HG03575 (cell line): ENCODE measurements around the gene PRR35.

ENCODE experiments used
- ATAC-seq: cut with Tn5 transposase; IDR thresholded peaks from one replicate; pipeline ENCODE4 v1.9.1; 2021; ENCODE audit not compliant: unreplicated experiment, insufficient number of reproducible peaks, low FRiP score; ENCODE audit errors: extremely low read depth

Gene PRR35

GRCh38 chr16:559411-560203 lies 587 bp upstream of the PRR35 start:
- ATAC-seq: no peak

- no peak for ATAC-seq
These were observed 663 bp downstream of the PRR35 start for GRCh38 chr16:560701-561412.

DNA sequence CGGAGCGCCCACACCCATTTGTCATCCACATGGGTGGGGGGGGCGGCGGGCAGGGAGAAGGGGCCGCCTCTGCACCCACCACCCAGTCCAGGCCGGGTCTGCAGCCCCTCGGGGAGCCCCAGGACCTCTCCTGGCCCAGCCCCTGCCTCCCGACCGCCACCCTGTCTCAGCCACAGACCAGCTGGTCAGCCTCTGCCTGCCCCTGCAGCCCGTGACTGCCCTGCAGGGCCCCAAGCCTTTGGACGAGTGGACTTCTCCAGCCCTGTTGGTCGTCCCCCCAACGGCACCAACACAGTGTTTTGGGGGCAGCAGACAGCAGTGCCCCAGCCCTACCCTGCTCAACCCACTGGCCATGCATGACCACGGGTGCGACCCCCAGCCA lies 1.2 kb downstream of the PRR35 start:
- ATAC-seq: no peak

DNA sequence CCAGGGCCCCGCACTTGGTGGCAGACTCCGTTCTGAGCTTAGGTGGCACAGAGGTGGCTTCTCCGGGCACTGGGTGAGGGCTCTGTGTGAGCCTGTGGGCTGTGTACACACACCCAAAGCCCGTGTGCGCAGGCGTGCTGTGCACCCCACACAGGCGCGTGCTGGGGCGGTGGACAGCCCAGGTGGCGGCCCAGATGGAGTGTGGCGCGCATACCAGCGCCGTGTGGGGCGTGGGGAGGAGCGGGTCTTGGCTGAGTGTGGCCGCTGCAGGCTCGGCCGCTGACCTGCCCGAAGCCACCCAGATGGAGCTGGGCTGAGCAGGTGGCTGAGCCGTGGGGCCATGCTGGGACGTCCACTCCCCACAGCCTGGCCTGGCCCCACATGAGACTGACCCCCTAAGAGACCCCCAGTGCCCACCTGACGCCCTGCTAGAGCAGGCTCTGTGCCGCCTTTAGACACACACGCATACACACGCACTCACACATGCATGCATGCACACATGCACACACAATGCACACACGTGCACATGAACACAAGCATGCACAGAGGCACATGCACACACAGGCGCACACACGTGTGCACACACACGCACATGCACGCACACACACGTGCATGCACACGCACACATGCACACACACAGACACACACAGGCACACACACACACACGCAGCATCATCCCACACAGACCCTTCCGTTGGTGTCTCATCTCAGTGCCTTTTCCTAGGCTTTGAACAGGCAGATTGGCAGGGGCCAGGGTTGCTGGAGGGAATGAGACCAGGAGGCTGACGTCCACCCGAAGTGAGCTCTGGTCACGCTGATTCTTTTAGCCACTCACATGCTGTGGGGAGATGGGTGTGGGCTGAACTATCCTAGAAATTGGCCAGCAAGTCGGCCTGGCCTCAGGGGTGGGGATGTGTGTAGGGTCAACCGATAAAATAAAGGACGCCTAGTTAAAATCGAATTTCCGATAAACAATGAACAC lies 2.1 kb downstream of the PRR35 start:
- ATAC-seq: no peak

DNA sequence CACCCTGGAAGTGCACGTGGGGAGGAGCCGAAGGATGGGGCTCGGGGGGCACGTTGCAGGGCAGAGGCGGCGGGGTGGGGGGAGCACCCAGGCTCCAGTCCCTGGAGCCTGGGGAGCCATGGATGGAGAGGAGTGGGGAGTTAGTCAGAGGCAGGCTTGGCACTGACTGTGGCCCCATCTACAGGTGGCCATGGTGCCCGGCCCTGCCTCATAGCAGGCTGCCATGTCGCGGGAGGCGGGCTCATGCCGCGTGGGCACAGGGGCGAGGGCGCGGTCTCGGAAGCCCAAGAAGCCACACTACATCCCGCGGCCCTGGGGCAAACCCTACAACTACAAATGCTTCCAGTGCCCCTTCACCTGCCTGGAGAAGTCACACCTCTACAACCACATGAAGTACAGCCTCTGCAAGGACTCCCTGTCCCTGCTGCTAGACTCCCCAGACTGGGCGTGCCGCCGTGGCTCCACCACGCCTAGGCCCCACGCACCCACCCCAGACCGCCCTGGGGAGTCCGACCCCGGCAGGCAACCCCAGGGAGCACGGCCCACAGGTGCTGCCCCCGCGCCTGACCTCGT lies 3.0 kb downstream of the PRR35 start:
- ATAC-seq: no peak

DNA sequence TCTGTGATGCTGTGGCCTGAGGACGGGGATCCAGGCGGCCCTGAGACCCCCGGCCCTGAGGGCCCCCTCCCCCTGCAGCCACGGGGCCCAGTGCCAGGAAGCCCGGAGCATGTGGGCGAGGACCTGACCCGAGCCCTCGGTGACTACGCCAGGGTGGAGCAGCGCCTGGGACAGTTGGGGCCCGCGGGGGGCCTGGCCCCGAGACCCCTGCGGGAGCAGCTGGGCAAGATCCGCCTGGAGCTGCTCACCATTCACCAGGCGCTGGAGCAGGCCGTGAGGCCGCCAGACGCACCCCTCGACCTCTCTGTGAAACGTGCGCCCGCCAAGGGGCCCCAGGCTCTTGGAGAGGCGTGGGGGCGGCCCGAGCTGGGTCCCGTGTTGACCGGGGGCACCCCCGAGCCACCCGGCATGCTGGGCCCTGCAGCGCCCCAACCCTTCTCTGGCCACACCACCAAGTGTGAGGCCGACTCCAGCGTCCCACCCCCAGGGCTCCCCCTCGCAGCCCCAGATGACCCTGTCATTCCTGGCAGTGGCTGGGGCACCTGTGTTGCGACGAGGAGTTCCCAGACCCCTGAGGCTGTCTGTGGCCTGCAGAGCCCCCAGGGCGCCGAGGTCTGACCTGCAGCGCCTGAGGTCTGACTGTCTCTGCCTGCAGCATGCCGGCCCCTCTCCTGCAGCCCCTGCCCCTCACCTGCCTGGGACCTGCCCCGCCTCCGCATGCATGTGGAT lies 4.7 kb downstream of the PRR35 start:
- ATAC-seq: no peak

GRCh38 chr16:565419-566330 lies 5.5 kb downstream of the PRR35 start:
- ATAC-seq: no peak

DNA sequence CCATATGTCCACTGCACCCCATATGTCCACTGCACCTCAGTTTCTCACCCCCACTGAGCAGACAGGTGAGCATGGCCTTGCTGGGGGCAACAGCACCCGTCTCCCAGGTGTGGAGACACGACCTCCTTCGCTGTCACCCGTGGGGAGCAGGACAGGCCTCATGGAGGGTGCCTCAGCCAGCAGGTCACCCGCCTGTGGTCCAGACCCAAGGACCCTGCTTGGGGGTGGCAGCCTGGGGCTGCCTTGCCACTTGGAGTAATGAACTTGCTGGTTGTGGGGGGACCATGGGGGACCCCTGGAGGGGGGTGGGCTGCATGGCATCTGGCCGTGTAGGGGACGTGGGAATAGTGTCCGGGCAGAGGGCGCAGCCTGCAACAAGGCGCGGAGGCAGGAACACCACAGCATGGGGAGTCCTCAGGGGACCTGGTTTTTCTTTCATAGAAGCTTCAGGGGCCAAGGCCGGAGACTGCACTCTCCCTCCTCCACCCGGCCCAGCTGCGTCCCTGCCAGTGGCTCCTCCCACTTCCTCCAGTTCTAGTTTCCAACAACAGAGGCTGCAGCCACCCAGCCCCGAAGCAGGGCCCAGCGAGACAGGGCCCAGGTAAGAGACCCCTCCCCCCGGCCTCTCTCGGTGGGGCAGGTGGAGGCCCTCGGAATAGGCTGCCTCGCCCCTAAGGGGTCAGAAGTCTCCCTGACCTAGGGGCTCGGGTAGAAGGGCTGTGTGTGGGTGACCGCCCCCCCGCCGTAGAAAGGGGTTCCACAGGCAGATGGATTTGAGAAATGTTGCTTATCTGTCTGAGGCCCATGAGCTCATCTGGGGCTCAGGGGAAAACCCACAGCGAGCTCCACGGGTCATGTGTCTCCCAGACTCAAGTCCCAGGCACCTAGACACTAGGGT lies 6.5 kb downstream of the PRR35 start, which contains the start of gene NHLRC4:
Gene NHLRC4 (plus strand): TSS at position 531 of the 898 bp plus-strand sequence. CDS start 1,043 bp downstream, outside the sequence.
- no peak for ATAC-seq

- ATAC-seq: no peak
These were observed 7.4 kb downstream of the PRR35 start for GRCh38 chr16:567373-568256.

- ATAC-seq: no peak
These were observed 8.4 kb downstream of the PRR35 start for GRCh38 chr16:568401-569258.

DNA sequence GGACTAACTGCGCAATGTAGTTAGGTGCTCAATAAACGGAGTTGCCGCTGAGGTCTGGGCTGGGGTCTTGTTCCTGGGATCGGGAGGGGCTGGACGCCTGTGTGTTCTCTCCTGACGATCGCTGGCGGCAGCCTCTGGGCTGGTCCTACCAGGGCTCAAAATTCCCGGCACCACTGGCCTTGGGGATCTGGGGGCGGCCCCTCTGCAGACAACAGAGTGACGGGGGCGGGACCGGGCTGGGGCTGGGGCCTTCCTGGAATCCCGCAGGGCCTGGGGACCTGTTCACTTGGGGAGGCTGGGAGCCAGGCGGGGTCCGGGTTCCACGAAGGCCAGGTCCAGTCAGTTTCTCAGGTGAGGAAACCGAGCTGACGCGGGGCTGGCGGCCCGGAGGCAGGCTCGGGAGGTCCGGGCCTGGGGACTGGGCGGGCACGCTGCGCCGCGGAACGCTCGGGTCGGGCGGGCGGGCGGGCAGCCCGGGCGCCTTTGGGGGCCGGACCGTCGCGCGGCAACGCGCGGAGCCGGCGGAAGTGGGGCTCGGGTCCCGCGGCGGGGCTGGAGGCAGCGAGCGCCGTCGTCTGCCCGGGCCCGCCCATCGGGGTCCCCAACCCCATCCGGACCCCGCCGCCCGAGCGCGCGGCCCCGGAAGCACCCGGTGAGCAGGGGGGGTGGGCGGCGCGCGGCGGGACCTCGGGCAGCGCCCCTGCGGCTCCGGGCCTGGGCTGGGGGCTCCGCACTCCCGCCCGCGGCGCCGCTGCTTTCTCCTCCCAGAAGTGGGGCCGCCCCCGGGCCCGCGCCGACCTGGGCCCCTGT lies 9.5 kb downstream of the PRR35 start, which contains the start of gene PIGQ:
Gene PIGQ (plus strand): TSS at position 524 of the 810 bp plus-strand sequence. CDS start 4,107 bp downstream, outside the sequence.
- ATAC-seq: no peak

DNA sequence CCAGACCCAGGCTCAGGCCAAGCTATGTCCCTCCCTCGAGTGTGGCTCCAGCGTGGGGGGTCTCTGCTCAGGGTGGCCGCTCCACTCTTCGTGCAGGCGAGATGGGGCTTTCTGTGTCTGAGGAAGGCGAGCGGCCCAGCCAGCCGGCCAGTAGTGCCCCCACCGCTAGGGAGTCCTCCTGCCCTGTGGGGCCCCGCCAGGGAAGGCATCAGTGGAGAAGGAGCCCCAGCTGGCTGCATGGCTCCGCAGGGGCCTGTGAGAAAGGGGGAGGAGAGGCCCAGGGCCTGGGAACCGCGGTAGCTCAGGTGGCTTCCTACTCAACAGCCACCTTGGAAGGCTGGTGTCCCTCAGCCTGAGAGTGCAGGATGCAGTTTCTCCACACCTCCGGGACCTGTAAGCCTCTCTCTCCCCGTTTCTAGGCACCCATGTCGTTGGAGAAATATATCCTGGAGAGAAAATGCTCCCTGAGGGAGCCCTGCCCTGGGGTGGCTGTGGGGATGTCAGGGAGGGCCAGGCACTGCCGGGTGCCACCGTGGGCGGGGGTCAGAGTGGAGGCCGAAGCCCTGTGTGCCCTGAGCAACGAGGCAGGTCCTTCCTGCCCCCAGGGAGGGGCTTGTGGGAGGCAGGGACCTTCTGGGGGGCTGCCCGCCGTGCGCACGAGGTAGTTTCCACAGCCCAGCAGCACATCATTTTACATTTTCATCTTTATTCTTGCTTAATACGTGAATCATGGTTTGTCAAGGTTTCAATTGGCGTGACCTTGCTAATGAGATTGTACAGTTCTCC lies 12.9 kb downstream of the PRR35 start:
- ATAC-seq: no peak
